ENCODE measurements around the gene SEMA6B. TPM values are rescaled to one million over a fixed set of nuclear protein-coding genes. Genes with fewer than 3 reads are reported as not detected.

Gene SEMA6B
- total RNA-seq, 1 donor from 2014 or later = 25.3 TPM

- Mint-ChIP-seq H3K27me3 (ENCODE audit: low read depth) (no peaks in the 10 kb centered on the region), H3K27ac (ENCODE audit: unreplicated experiment) (no peak overlapping the region), H3K4me1 (no peaks in the 10 kb centered on the region), H3K36me3 (ENCODE audit: low read depth) (no peaks in the 10 kb centered on the region), H3K4me3 (no peak overlapping the region), H3K9me3 (no peaks in the 10 kb centered on the region)
- TF ChIP-seq CTCF (conservative IDR thresholded peaks at IDR 0.05) = no peak
- DNase-seq (ENCODE audit: low read depth, low spot score) = no peak
Observed at GRCh38 chr19:4519172-4519496, 40.4 kb downstream of the SEMA6B start.

- no peak for DNase-seq (ENCODE audit: low read depth, low spot score)
- no peaks in the 10 kb centered on the region for H3K27me3 Mint-ChIP-seq (ENCODE audit: low read depth)
- H3K27ac Mint-ChIP-seq (ENCODE audit: unreplicated experiment) = no peak within 1 kb of the TSS
- H3K4me3 Mint-ChIP-seq = no peak within 1 kb of the TSS
- H3K9me3 Mint-ChIP-seq = no peaks in the 10 kb centered on the region
- no peaks in the 10 kb centered on the region for H3K4me1 Mint-ChIP-seq
- H3K36me3 Mint-ChIP-seq (ENCODE audit: low read depth) = no peaks in the 10 kb centered on the region
- no peak for TF ChIP-seq CTCF (conservative IDR thresholded peaks at IDR 0.05)
Observed at GRCh38 chr19:4518345-4519171, 40.9 kb downstream of the SEMA6B start, which contains the start of gene PLIN4. Gene PLIN4, minus strand, starts transcription at chr19:4518486. Its CDS starts 214 bp downstream, at chr19:4518272.

- Mint-ChIP-seq H3K36me3 (ENCODE audit: low read depth) (no peaks in the 10 kb centered on the region), H3K4me3 (no peak overlapping the region), H3K27me3 (ENCODE audit: low read depth) (no peaks in the 10 kb centered on the region), H3K9me3 (no peaks in the 10 kb centered on the region), H3K27ac (ENCODE audit: unreplicated experiment) (no peak overlapping the region), H3K4me1 (no peaks in the 10 kb centered on the region)
- no peak for DNase-seq (ENCODE audit: low read depth, low spot score)
- TF ChIP-seq CTCF (conservative IDR thresholded peaks at IDR 0.05) = no peak
Observed at GRCh38 chr19:4517451-4518057, 41.9 kb downstream of the SEMA6B start.

GRCh38 chr19:4516939-4517300 lies 42.6 kb downstream of the SEMA6B start:
- Mint-ChIP-seq H3K9me3 (no peaks in the 10 kb centered on the region), H3K4me3 (no peak overlapping the region), H3K27ac (ENCODE audit: unreplicated experiment) (no peak overlapping the region), H3K27me3 (ENCODE audit: low read depth) (no peaks in the 10 kb centered on the region), H3K4me1 (no peaks in the 10 kb centered on the region), H3K36me3 (ENCODE audit: low read depth) (no peaks in the 10 kb centered on the region)
- TF ChIP-seq CTCF (conservative IDR thresholded peaks at IDR 0.05) = no peak
- no peak for DNase-seq (ENCODE audit: low read depth, low spot score)

GRCh38 chr19:4516199-4516938 lies 43.1 kb downstream of the SEMA6B start:
- no peaks in the 10 kb centered on the region for H3K9me3 Mint-ChIP-seq
- DNase-seq (ENCODE audit: low read depth, low spot score) = no peak
- H3K36me3 Mint-ChIP-seq (ENCODE audit: low read depth) = no peaks in the 10 kb centered on the region
- H3K27me3 Mint-ChIP-seq (ENCODE audit: low read depth) = no peaks in the 10 kb centered on the region
- TF ChIP-seq CTCF (conservative IDR thresholded peaks at IDR 0.05) = no peak
- no peak overlapping the region for H3K27ac Mint-ChIP-seq (ENCODE audit: unreplicated experiment)
- H3K4me1 Mint-ChIP-seq = no peaks in the 10 kb centered on the region
- no peak overlapping the region for H3K4me3 Mint-ChIP-seq
